GM12878 (cell line): ENCODE results near the gene MST1. TPM values are rescaled to one million over a fixed set of nuclear protein-coding genes. Genes with fewer than 3 reads are reported as not detected.

Experiments used
- ATAC-seq: fragments of 200-7000 bp; cut with Tn5 transposase; 3 replicates; pipeline ENCODE4 v1.9.1; 2020; ENCODE audit warnings: mild to moderate bottlenecking, moderate library complexity
- BruUV-seq: library from RNA; stranded (reverse); fragments of 400-500 nt; replicated peaks from 2 replicates; lab custom pipeline; 2021; lab: Mats Ljungman, UMichigan
- CTCF ChIA-PET: fragments of 300-600 bp; sonication (Branson Sonifier 250); formaldehyde crosslinking; extraction: SDS; loops from one replicate; lab custom pipeline; 2021; ENCODE audit warnings: inconsistent platforms; lab: Yijun Ruan, JAX
- POLR2A ChIA-PET: fragments of 350-600 bp; formaldehyde crosslinking; extraction: SDS; loops from one replicate; lab custom pipeline; 2021; ENCODE audit warnings: inconsistent platforms; lab: Charles Lee
- RAD21 ChIA-PET: fragments of 300-600 bp; sonication (Branson Sonifier 250); formaldehyde crosslinking; loops from one replicate; lab custom pipeline; 2023; ENCODE audit warnings: antibody characterized with exemption; ENCODE audit not compliant: unreplicated experiment; lab: Charles Lee
- SMC1A ChIA-PET: fragments of 300-600 bp; sonication (Branson Sonifier 250); formaldehyde crosslinking; loops from one replicate; lab custom pipeline; 2023; ENCODE audit not compliant: unreplicated experiment, uncharacterized antibody; lab: Charles Lee
- DNase-seq: peaks from one replicate; pipeline ENCODE4 v3.0.0-alpha.2; 2011; ENCODE audit warnings: low read depth, low spot score
- FAIRE-seq: peaks from 3 replicates; lab custom pipeline; 2011; peaks lifted over from hg19 to GRCh38; lab: Jason Lieb, UNC
- H2AFZ ChIP-seq: 2 replicates; pipeline ENCODE4 v1.6.0; 2011; ENCODE audit warnings: low read depth, low read length, control low read depth; ENCODE audit not compliant: control insufficient read depth
- H3K27ac ChIP-seq: 2 replicates; pipeline ENCODE4 v1.5.1; 2011; ENCODE audit warnings: control low read depth; ENCODE audit not compliant: control insufficient read depth, insufficient read depth
- H3K27me3 ChIP-seq, 2 experiments: replicated peaks in 1 of 2; 2 replicates each; pipeline versions ENCODE4 v1.6.0 to v1.6.1; 2011; ENCODE audit warnings: low read length in 1 of 2; ENCODE audit not compliant: control insufficient read depth in 2 of 2, insufficient read depth in 2 of 2
- H3K36me3 ChIP-seq, 2 experiments: 2 replicates each; pipeline ENCODE4 v1.5.1; 2011; ENCODE audit warnings: low read length in 1 of 2; ENCODE audit not compliant: control insufficient read depth in 2 of 2, insufficient read depth in 2 of 2
- H3K4me1 ChIP-seq: 2 replicates; pipeline ENCODE4 v1.6.1; 2011; ENCODE audit warnings: mild to moderate bottlenecking, low read length, moderate library complexity, mixed read lengths; ENCODE audit not compliant: control insufficient read depth, insufficient read depth
- H3K4me2 ChIP-seq: 2 replicates; pipeline ENCODE4 v1.6.0; 2011; ENCODE audit warnings: control low read depth; ENCODE audit not compliant: control insufficient read depth, insufficient read depth
- H3K4me3 ChIP-seq: fragments of 200-600 bp; sonication (generic); 2 replicates; pipeline ENCODE4 v1.5.1; 2016
- H3K79me2 ChIP-seq: 2 replicates; pipeline ENCODE4 v1.6.0; 2011; ENCODE audit warnings: low read length; ENCODE audit not compliant: control insufficient read depth, insufficient read depth
- H3K9ac ChIP-seq: 2 replicates; pipeline ENCODE4 v1.8.0; 2011; ENCODE audit warnings: low read length, control low read depth, mixed read lengths; ENCODE audit not compliant: control insufficient read depth, insufficient read depth
- H3K9me3 ChIP-seq: replicated peaks from 3 replicates; pipeline ENCODE4 v1.5.1; 2011; ENCODE audit warnings: mild to moderate bottlenecking, low read length; ENCODE audit not compliant: control insufficient read depth, insufficient read depth
- H4K20me1 ChIP-seq: 2 replicates; pipeline ENCODE4 v1.6.0; 2011; ENCODE audit not compliant: control insufficient read depth, insufficient read depth
- BACH1 ChIP-seq: fragments of 450-650 bp; IDR thresholded peaks from 2 replicates; pipeline ENCODE4 v1.6.1; 2017; ENCODE audit warnings: mild to moderate bottlenecking, borderline replicate concordance
- EZH2 ChIP-seq: IDR thresholded peaks from 2 replicates; pipeline ENCODE4 v1.6.1; 2012; ENCODE audit warnings: low read depth, mild to moderate bottlenecking, control low read depth, inconsistent platforms, low read length, borderline replicate concordance; ENCODE audit not compliant: control insufficient read depth
- GABPA ChIP-seq: IDR thresholded peaks from 2 replicates; pipeline ENCODE4 v1.6.1; 2014; ENCODE audit warnings: antibody characterized with exemption, low read depth, mild to moderate bottlenecking, inconsistent platforms
- IKZF1 ChIP-seq: fragments of 450-650 bp; conservative IDR thresholded peaks from 2 replicates; pipeline ENCODE4 v1.6.1; 2017; ENCODE audit warnings: antibody characterized with exemption, mild to moderate bottlenecking
- LARP7 ChIP-seq: fragments of 450-650 bp; IDR thresholded peaks from 2 replicates; pipeline ENCODE4 v1.6.1; 2017; ENCODE audit warnings: mild to moderate bottlenecking
- RBBP5 ChIP-seq: fragments of 200-600 bp; sonication (generic); conservative IDR thresholded peaks from 2 replicates; pipeline ENCODE4 v1.6.1; 2016
- SRF ChIP-seq, 2 experiments: IDR thresholded peaks; 2 replicates each; pipeline ENCODE4 v1.6.1; 2011; ENCODE audit warnings: low read depth in 2 of 2, low read length in 2 of 2, mild to moderate bottlenecking in 1 of 2, moderate library complexity in 1 of 2
- SUPT20H ChIP-seq: IDR thresholded peaks from 2 replicates; pipeline ENCODE4 v1.6.1; 2011; ENCODE audit warnings: low read depth, mild to moderate bottlenecking, low read length, moderate library complexity, borderline replicate concordance; ENCODE audit not compliant: control insufficient read depth
- USF2 ChIP-seq: IDR thresholded peaks from 2 replicates; pipeline ENCODE4 v1.6.1; 2011; ENCODE audit warnings: low read depth, low read length, improper control_type of control experiment, borderline replicate concordance
- ZNF622 ChIP-seq: fragments of 450-650 bp; IDR thresholded peaks from 2 replicates; pipeline ENCODE4 v1.6.1; 2017; ENCODE audit warnings: mild to moderate bottlenecking, inconsistent platforms
- WGBS: methylation state at CpG from one replicate; pipeline ENCODE4 v1.1.6; 2016; ENCODE audit warnings: low lambda C conversion rate; ENCODE audit not compliant: insufficient replicate concordance, insufficient coverage; ENCODE audit errors: missing lambda C conversion rate; 5-methylcytosine and 5-hydroxymethylcytosine counted together
- in situ Hi-C: fragments of 300-500 bp; cut with MboI; formaldehyde crosslinking; loops from 9 replicates; pipeline ENCODE4 v1.14.3; 2018; ENCODE audit warnings: mixed read lengths
- intact Hi-C: fragments of 100-400 bp; cut with micrococcal nuclease; formaldehyde crosslinking; loops from one replicate; pipeline ENCODE4 v1.14.2; 2022; ENCODE audit not compliant: unreplicated experiment
- polyA plus RNA-seq, 11 experiments: library from polyadenylated mRNA; depleted of rRNA in 4 of 11; unstranded in 6 of 11; stranded (reverse) in 5 of 11; fragments of >200 nt; fragmentation: Nextera tagmentation in 4 of 11; fragmentation: Illumina TruSeq in 1 of 11; extraction: Ambion mirVana in 4 of 11; extraction: Trizol in 1 of 11; gene quantifications; 1 replicate in 1 of 11; 2 replicates in 10 of 11; pipeline versions ENCODE4 v1.2.1 to v1.2.3, GENCODE V29; 2011 to 2016; ENCODE audit warnings: inconsistent platforms in 2 of 11, missing spikeins in 2 of 11, low read depth in 1 of 11
- total RNA-seq, 4 experiments: library from RNA; depleted of rRNA in 3 of 4; stranded (reverse); fragments of >200 nt in 3 of 4; fragmentation: Illumina TruSeq in 1 of 4; extraction: Trizol in 1 of 4; gene quantifications; 2 replicates each; pipeline versions ENCODE4 v1.2.1 to v1.2.3, GENCODE V29; 2013 to 2021
- TF ChIP-seq, protein P1 (sequence below): fragments of 450-650 bp; IDR thresholded peaks from 2 replicates; pipeline ENCODE4 v1.6.1; 2017; ENCODE audit warnings: borderline replicate concordance

MST1 gene
- total and polyA plus RNA-seq, 10 of the 15 experiments (the other 5 are each of a cell fraction or from before 2014, with no cell fraction given), result 1.2 to 25.5 (median 4.1) TPM

GRCh38 chr3:49721596-49721895 is 32.3 kb upstream of the MST1 start:
- BruUV-seq, result no TSS peak
- Histone ChIP-seq H3K4me3 (no peak overlapping the region), H3K27me3 (no peaks in the 10 kb centered on the region), H3K27ac (no peak overlapping the region), H4K20me1 (no peaks in the 10 kb centered on the region), H3K9ac (no peak overlapping the region), H2AFZ (no peak overlapping the region), H3K4me1 (peaks cover 21% of the 10 kb centered on the region), H3K79me2 (peaks cover 20% of the 10 kb centered on the region), H3K36me3 (peaks cover 3 to 12% of the 10 kb centered on the region in 2 experiments; a peak in 3 of 4 replicates), H3K9me3 (no peaks in the 10 kb centered on the region; the same call in 2 of the 3 replicates), H3K4me2 (no peak overlapping the region)
- ChIA-PET SMC1A (interaction anchor here (0.6 kb wide), 1 partner anchor 18 kb away, joined by 3 read pairs; no protein-coding TSS in a partner anchor), CTCF (no interaction called here), POLR2A (interaction anchor here (0.6 kb wide), 1 partner anchor 350 kb away, joined by 3 read pairs; no protein-coding TSS in a partner anchor), RAD21 (no interaction called here)
- ATAC-seq, result no peak
- intact Hi-C loops, result loop anchor here (5.0 kb wide), 2 partner anchors 66 to 116 kb away; partner anchors contain the start of gene IP6K1
- DNase-seq, result no peak
- in situ Hi-C loops, result no loop called here
- WGBS, result 84% methylated on average over 9 of the region's 9 CpGs
- FAIRE-seq, result no peak
- no peak for TF ChIP-seq EZH2
- no peak for TF ChIP-seq RBBP5
- TF ChIP-seq IKZF1, result no peak
- no peak for TF ChIP-seq BACH1
- TF ChIP-seq GABPA, result no peak
- TF ChIP-seq ZNF622, result no peak
- no peak for TF ChIP-seq LARP7
- no peak for TF ChIP-seq SRF (IDR thresholded peaks at IDR 0.05; ENCODE audit: low read depth in 2 of 2, low read length in 2 of 2)
- TF ChIP-seq SUPT20H, result no peak
- no peak for TF ChIP-seq USF2
- TF ChIP-seq, protein P1, sequence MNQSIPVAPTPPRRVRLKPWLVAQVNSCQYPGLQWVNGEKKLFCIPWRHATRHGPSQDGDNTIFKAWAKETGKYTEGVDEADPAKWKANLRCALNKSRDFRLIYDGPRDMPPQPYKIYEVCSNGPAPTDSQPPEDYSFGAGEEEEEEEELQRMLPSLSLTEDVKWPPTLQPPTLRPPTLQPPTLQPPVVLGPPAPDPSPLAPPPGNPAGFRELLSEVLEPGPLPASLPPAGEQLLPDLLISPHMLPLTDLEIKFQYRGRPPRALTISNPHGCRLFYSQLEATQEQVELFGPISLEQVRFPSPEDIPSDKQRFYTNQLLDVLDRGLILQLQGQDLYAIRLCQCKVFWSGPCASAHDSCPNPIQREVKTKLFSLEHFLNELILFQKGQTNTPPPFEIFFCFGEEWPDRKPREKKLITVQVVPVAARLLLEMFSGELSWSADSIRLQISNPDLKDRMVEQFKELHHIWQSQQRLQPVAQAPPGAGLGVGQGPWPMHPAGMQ, result no peak
